K562 treated with DMSO at 1 percent for 4 hours (cell line): ENCODE measurements around the gene LRRC41. TPM values are rescaled to one million over a fixed set of nuclear protein-coding genes. Genes with fewer than 3 reads are reported as not detected.

Source experiments
- total RNA-seq: library from RNA; unstranded; fragments of 300-600 nt; gene quantifications from 2 replicates; pipeline ENCODE4 v1.2.3, GENCODE V29; 2022; ENCODE audit not compliant: insufficient read depth

Gene LRRC41, protein sequence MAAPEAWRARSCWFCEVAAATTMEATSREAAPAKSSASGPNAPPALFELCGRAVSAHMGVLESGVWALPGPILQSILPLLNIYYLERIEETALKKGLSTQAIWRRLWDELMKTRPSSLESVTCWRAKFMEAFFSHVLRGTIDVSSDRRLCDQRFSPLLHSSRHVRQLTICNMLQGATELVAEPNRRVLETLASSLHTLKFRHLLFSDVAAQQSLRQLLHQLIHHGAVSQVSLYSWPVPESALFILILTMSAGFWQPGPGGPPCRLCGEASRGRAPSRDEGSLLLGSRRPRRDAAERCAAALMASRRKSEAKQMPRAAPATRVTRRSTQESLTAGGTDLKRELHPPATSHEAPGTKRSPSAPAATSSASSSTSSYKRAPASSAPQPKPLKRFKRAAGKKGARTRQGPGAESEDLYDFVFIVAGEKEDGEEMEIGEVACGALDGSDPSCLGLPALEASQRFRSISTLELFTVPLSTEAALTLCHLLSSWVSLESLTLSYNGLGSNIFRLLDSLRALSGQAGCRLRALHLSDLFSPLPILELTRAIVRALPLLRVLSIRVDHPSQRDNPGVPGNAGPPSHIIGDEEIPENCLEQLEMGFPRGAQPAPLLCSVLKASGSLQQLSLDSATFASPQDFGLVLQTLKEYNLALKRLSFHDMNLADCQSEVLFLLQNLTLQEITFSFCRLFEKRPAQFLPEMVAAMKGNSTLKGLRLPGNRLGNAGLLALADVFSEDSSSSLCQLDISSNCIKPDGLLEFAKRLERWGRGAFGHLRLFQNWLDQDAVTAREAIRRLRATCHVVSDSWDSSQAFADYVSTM
- 58.0 and 63.0 TPM in 2 replicates for total RNA-seq

DNA sequence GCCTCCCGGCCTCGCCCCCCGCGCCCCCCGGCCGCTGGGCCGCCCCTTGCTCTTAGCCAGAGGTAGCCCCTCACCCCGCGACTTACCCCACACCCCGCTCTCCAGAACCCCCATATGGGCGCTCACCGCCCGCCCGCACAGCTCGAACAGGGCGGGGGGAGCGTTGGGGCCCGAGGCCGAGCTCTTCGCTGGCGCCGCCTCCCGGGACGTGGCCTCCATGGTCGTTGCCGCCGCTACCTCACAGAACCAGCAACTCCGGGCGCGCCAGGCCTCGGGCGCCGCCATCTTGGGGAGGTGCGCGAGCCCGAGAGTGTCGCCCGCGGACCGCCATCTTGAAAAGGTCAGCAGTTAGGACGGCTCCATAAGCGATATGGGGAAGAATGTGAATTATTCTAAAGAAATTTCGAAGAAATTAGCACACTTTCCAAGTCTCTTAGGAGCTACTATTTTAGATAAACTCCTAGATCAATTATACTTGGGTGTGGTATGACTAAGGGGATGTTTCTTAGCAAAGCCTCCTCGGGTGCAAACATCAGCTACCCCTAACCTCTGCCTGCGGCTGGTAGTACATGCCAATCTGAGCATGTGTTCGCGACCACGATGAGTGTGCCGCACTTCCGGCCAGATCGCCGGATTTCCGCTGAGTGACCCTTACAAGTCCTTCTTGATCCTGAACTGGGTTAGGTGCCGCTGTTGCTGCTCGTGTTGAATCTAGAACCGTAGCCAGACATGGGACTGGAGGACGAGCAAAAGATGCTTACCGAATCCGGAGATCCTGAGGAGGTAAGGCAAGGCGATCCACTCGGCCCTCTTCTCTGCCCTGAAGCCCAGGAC lies at the start of gene LRRC41, which contains the start of gene UQCRH:
TSS of gene LRRC41 (minus strand) at position 579 of the 834 bp plus-strand sequence. CDS start at position 285, 294 bp downstream.
TSS of gene UQCRH (plus strand) at position 661 of the 834 bp plus-strand sequence. CDS start at position 730, 69 bp downstream.

GRCh38 chr1:46340404-46341221 lies 37.2 kb upstream of the LRRC41 start, which contains the start of gene NSUN4:
TSS of gene NSUN4 (plus strand) at chr1:46340807. CDS start at chr1:46340827, 20 bp downstream.

DNA sequence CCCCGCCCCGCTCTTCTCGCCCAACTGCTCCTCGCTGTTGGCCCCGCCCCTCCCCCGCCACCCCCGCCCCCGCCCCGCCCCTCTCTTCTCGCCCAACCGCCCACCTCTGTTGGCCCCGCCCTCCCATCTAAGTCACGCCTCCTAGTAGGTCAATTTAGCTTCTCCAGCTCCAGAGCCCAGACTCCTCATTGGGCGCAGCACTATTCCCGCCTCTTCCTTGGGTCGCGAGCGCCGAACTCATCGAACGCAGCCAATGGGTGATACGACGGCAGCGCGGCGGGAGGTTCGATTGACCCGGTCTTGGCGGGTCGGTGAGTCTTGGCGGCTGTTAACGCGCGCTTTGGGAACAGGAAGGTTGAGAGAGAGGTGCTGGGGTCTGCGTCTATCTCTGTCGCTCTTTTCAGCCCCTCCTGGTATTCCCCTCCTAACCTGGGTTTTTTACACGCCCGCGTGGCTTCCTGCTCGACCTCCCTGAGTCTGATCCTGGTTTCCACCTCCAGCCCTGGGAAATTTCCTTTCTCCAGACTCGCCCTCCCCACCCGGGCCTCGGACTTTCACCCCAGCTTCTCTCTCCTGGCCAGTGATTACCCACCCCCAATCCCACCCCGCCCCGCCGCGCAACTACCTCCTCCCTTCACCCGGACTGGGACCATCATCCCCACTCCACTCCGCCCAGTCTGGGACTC lies 55.8 kb downstream of the LRRC41 start, which contains the start of gene RAD54L:
TSS of gene RAD54L (plus strand) at position 328 of the 686 bp plus-strand sequence. CDS start 643 bp downstream, outside the sequence.

Other genes starting within 250 kb of the LRRC41 start
- gene PIK3R3, start 171.0 kb downstream of the LRRC41 start, total RNA-seq, result 5.2 and 7.7 TPM in 2 replicates
- gene TSPAN1, start 128.5 kb downstream of the LRRC41 start, total RNA-seq, result not detected in 2 replicates
- gene P3R3URF, start 127.1 kb downstream of the LRRC41 start, total RNA-seq, result not detected in 2 replicates
- gene POMGNT1, start 105.2 kb downstream of the LRRC41 start, total RNA-seq, result 30.6 and 35.1 TPM in 2 replicates
- 0.92 TPM in 1 of 2 replicates, not detected in the other for gene LURAP1, start 100.3 kb downstream of the LRRC41 start, total RNA-seq
- 24.7 and 32.2 TPM in 2 replicates for gene RAD54L, start 55.9 kb downstream of the LRRC41 start, total RNA-seq
- 1,523 and 1,561 TPM in 2 replicates for gene UQCRH, start 82 bp upstream of the LRRC41 start, total RNA-seq
- gene NSUN4, start 37.2 kb upstream of the LRRC41 start, total RNA-seq, result 44.1 and 45.7 TPM in 2 replicates
- gene FAAH, start 90.7 kb upstream of the LRRC41 start, total RNA-seq, result 0.59 and 6.1 TPM in 2 replicates
- 3.5 and 4.2 TPM in 2 replicates for gene DMBX1, start 186.2 kb upstream of the LRRC41 start, total RNA-seq
- gene KNCN, start 248.0 kb upstream of the LRRC41 start, total RNA-seq, result not detected in 2 replicates